Left hindlimb (tissue), 1 donor: ENCODE data around the gene ACVR1C.

ENCODE experiments used
- DNase-seq: peaks from one replicate; pipeline ENCODE4 v3.0.0-alpha.2; 2018

ACVR1C gene

GRCh38 chr2:157492189-157492773 lies 136.4 kb downstream of the ACVR1C start:
- DNase-seq = peak; percentile 56

- DNase-seq = no peak
These were observed 138.7 kb downstream of the ACVR1C start for GRCh38 chr2:157489983-157490382.

- DNase-seq = no peak
These were observed 139.8 kb downstream of the ACVR1C start for GRCh38 chr2:157488877-157489276.

- no peak for DNase-seq
These were observed 140.9 kb downstream of the ACVR1C start for GRCh38 chr2:157487747-157488146.

GRCh38 chr2:157487271-157487610 lies 141.4 kb downstream of the ACVR1C start:
- no peak for DNase-seq

- no peak for DNase-seq
These were observed 141.9 kb downstream of the ACVR1C start for GRCh38 chr2:157486596-157487270.

GRCh38 chr2:157480182-157480961 lies 148.3 kb downstream of the ACVR1C start:
- DNase-seq = no peak

- no peak for DNase-seq
These were observed 149.3 kb downstream of the ACVR1C start for GRCh38 chr2:157479081-157480027.

GRCh38 chr2:157477919-157478318 lies 150.7 kb downstream of the ACVR1C start:
- DNase-seq = no peak

GRCh38 chr2:157476953-157477709 lies 151.5 kb downstream of the ACVR1C start:
- no peak for DNase-seq
